OCI-LY1 (cell line): ENCODE results near the gene TADA3.

Experiments
- H2AFZ ChIP-seq: fragments of 200-600 bp; sonication (generic), shearing (Covaris generic); 2 replicates; pipeline ENCODE4 v1.6.0; 2014; ENCODE audit warnings: antibody characterized with exemption, mild to moderate bottlenecking, low read length
- H3F3A ChIP-seq: fragments of 200-600 bp; sonication (generic), shearing (Covaris generic); 2 replicates; pipeline ENCODE4 v1.6.0; 2014; ENCODE audit warnings: mild to moderate bottlenecking, antibody characterized with exemption, low read length, moderate library complexity; ENCODE audit not compliant: insufficient read depth
- H3K27ac ChIP-seq: fragments of 200-600 bp; sonication (generic); 2 replicates; pipeline ENCODE4 v1.5.1; 2014; ENCODE audit warnings: low read length, mixed run types, mild to moderate bottlenecking, low read depth; ENCODE audit not compliant: poor library complexity, severe bottlenecking
- H3K27me3 ChIP-seq: fragments of 200-600 bp; sonication (generic); 2 replicates; pipeline ENCODE4 v1.6.0; 2014; ENCODE audit warnings: antibody characterized with exemption, mild to moderate bottlenecking, low read length, moderate library complexity; ENCODE audit not compliant: insufficient read depth
- H3K36me3 ChIP-seq: fragments of 200-600 bp; sonication (generic); 2 replicates; pipeline ENCODE4 v1.6.1; 2014; ENCODE audit warnings: mild to moderate bottlenecking, antibody characterized with exemption, low read length, moderate library complexity, mixed read lengths; ENCODE audit not compliant: insufficient read depth
- H3K4me1 ChIP-seq: fragments of 200-600 bp; sonication (generic); 2 replicates; pipeline ENCODE4 v1.5.1; 2014; ENCODE audit warnings: mild to moderate bottlenecking, low read length, moderate library complexity; ENCODE audit not compliant: insufficient read depth, severe bottlenecking
- H3K4me2 ChIP-seq: fragments of 200-600 bp; sonication (generic), shearing (Covaris generic); 2 replicates; pipeline ENCODE4 v1.6.1; 2014; ENCODE audit warnings: low read length
- H3K4me3 ChIP-seq: fragments of 200-600 bp; sonication (generic); 2 replicates; pipeline ENCODE4 v1.5.1; 2014; ENCODE audit warnings: low read length, low read depth, mild to moderate bottlenecking, mixed read lengths; ENCODE audit not compliant: poor library complexity, severe bottlenecking
- H3K79me2 ChIP-seq: fragments of 200-600 bp; shearing (Covaris generic); 2 replicates; pipeline ENCODE4 v1.6.1; 2016; ENCODE audit warnings: mixed run types, low read length, mixed read lengths; ENCODE audit not compliant: insufficient read depth
- H3K9ac ChIP-seq: fragments of 200-600 bp; sonication (generic), shearing (Covaris generic); 2 replicates; pipeline ENCODE4 v1.6.1; 2014; ENCODE audit warnings: mild to moderate bottlenecking, low read length, mixed read lengths
- H3K9me2 ChIP-seq: fragments of 200-600 bp; sonication (generic), shearing (Covaris generic); 2 replicates; pipeline ENCODE4 v1.6.1; 2014; ENCODE audit warnings: low read depth, mild to moderate bottlenecking, low read length, mixed read lengths
- H3K9me3 ChIP-seq: fragments of 200-600 bp; shearing (Covaris generic); 2 replicates; pipeline ENCODE4 v1.6.1; 2014; ENCODE audit warnings: low read length, mixed read lengths
- H4K20me1 ChIP-seq: fragments of 200-600 bp; sonication (generic), shearing (Covaris generic); 2 replicates; pipeline ENCODE4 v1.6.0; 2016; ENCODE audit warnings: mild to moderate bottlenecking, low read length; ENCODE audit not compliant: insufficient read depth
- CTCF ChIP-seq: fragments of 200-600 bp; sonication (generic), shearing (Covaris generic); IDR thresholded peaks from 2 replicates; pipeline ENCODE4 v1.5.1; 2017; ENCODE audit warnings: mild to moderate bottlenecking, antibody characterized with exemption, low read length, moderate library complexity, mixed read lengths
- EZH2 ChIP-seq: fragments of 200-600 bp; sonication (generic), shearing (Covaris generic); IDR thresholded peaks from 2 replicates; pipeline ENCODE4 v1.8.0; 2017; ENCODE audit warnings: borderline replicate concordance, mixed run types, mild to moderate bottlenecking, antibody characterized with exemption, low read length, moderate library complexity, mixed read lengths

Gene TADA3

GRCh38 chr3:9730657-9731205 is 61.5 kb downstream of the TADA3 start:
- Histone ChIP-seq H3K27me3 (no peaks in the 10 kb centered on the region), H3F3A (no peaks in the 10 kb centered on the region), H3K27ac (no peak overlapping the region), H3K4me1 (peaks cover 21% of the 10 kb centered on the region), H3K4me3 (peak overlapping the region; percentile 91), H4K20me1 (no peaks in the 10 kb centered on the region), H3K9me3 (no peaks in the 10 kb centered on the region), H3K9ac (peak overlapping the region; percentile 47), H3K4me2 (peak overlapping the region; percentile 72), H3K79me2 (peaks cover 19% of the 10 kb centered on the region), H3K36me3 (peaks cover 27% of the 10 kb centered on the region; the same call in 1 of the 2 replicates), H3K9me2 (no peaks in the 10 kb centered on the region), H2AFZ (no peak overlapping the region)
- TF ChIP-seq CTCF (no peak), EZH2 (no peak)
